SU-DHL-6 (cell line): ENCODE measurements around the gene APC.

Source experiments
- EZH2phosphoT487 ChIP-seq: fragments of 200-600 bp; sonication (generic), shearing (Covaris generic); conservative IDR thresholded peaks from 2 replicates; pipeline ENCODE4 v1.6.1; 2018; ENCODE audit warnings: mild to moderate bottlenecking, antibody characterized with exemption, low read length, moderate library complexity, mixed read lengths
- TF ChIP-seq, protein P1 (sequence below): fragments of 200-600 bp; sonication (generic); IDR thresholded peaks from one replicate; pipeline ENCODE4 v1.5.1; 2017; ENCODE audit warnings: antibody characterized with exemption, mild to moderate bottlenecking, low read length, moderate library complexity; ENCODE audit not compliant: insufficient read depth, poor library complexity, severe bottlenecking

DNA sequence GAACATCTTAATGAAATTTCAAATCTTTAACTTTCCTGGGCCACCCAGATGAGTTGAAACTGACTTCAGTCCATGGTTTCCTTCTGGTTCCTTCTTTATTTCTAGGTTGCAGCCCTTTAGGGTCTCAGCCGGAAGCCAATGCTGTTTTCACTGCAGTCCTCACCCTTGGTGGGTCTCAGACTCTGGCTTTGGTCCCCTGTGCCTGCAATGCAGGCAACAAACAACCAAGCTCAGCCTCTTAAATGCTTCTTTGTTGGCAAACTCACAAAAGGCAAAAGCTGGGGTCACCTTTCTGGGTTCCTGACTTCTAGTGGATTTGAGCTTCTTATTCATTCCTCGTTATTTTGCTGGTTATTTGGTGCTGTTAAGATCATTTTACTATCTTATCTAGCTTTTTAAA, 19.3 kb upstream of the APC start:
- TF ChIP-seq, protein P1, sequence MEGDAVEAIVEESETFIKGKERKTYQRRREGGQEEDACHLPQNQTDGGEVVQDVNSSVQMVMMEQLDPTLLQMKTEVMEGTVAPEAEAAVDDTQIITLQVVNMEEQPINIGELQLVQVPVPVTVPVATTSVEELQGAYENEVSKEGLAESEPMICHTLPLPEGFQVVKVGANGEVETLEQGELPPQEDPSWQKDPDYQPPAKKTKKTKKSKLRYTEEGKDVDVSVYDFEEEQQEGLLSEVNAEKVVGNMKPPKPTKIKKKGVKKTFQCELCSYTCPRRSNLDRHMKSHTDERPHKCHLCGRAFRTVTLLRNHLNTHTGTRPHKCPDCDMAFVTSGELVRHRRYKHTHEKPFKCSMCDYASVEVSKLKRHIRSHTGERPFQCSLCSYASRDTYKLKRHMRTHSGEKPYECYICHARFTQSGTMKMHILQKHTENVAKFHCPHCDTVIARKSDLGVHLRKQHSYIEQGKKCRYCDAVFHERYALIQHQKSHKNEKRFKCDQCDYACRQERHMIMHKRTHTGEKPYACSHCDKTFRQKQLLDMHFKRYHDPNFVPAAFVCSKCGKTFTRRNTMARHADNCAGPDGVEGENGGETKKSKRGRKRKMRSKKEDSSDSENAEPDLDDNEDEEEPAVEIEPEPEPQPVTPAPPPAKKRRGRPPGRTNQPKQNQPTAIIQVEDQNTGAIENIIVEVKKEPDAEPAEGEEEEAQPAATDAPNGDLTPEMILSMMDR: no peak
- no peak for TF ChIP-seq EZH2phosphoT487
